K562 (cell line): ENCODE measurements around the gene LRP1.

Experiments used
- KLF6 ChIP-seq: fragments of 250-450 bp; sonication (Bioruptor Pico); IDR thresholded peaks from 2 replicates; pipeline ENCODE4 v1.4.0; 2020; ENCODE audit warnings: mild to moderate bottlenecking, moderate library complexity, borderline replicate concordance
- MEF2D ChIP-seq: conservative IDR thresholded peaks from 2 replicates; pipeline ENCODE4 v1.6.1; 2016; ENCODE audit warnings: low read depth, missing genetic modification characterization, missing compliant biosample characterization
- MNT ChIP-seq, 2 experiments: fragments of 450-650 bp; conservative IDR thresholded peaks; 2 replicates each; pipeline ENCODE4 v1.6.1; 2017; ENCODE audit warnings: mild to moderate bottlenecking in 2 of 2, moderate library complexity in 2 of 2
- MYC ChIP-seq, 2 experiments: fragments of 250-450 bp in 1 of 2; sonication (Bioruptor Pico) in 1 of 2; IDR thresholded peaks; 2 replicates each; pipeline versions ENCODE4 v1.5.1 to v1.6.1; 2012 to 2021; ENCODE audit warnings: low read depth in 2 of 2, borderline replicate concordance in 1 of 2, improper control_type of control experiment in 1 of 2, low read length in 1 of 2, mild to moderate bottlenecking in 1 of 2, moderate library complexity in 1 of 2
- ZBTB26 ChIP-seq: fragments of 450-650 bp; formaldehyde crosslinking; IDR thresholded peaks from 2 replicates; pipeline ENCODE4 v1.4.0; 2022; ENCODE audit warnings: missing genetic modification characterization
- TF ChIP-seq, protein P1 (sequence below): sonication (generic); formaldehyde crosslinking; IDR thresholded peaks from 2 replicates; pipeline ENCODE4 v1.8.0; 2023; ENCODE audit warnings: mild to moderate bottlenecking, missing genetic modification reagents

DNA sequence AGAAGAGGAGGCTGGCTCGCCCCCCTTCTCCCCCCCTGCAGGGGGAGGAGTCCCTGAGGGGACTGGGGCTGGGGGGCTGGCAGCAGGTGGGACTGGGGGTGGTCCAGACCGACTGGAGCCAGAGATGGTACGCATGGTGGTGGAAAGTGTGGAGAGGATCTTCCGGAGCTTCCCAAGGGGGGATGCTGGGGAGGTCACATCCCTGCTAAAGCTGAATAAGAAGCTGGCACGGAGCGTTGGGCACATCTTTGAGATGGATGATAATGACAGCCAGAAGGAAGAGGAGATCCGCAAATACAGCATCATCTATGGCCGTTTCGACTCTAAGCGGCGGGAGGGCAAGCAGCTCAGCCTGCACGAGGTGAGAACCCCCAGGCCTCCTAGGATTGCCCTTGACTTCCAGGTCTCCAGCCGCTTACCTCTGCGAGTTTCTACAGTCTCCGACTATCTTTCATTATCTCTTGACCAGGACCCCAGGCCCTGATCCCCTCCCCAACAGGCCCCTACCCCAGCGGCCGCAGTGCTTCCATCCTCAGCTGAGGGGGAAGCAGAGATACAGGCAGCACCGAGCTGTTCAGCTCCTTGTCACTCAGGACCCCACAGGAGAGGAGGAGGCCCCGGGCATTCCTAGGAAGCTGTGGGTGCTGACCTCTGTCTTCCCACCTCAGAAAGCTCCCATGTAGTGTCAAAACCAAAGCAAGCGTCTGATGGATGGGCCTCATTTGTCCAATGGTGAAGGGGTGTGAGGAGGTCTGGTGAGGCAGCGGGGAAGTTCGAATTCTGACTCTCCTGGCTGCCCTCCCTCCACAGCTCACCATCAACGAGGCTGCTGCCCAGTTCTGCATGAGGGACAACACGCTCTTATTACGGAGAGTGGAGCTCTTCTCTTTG lies 36.4 kb upstream of the LRP1 start:
- TF ChIP-seq KLF6 (CRISPR knock-in tag) (no peak), MEF2D (tag) (no peak), MYC (IDR thresholded peaks at IDR 0.05; ENCODE audit: low read depth, low read length) (no peak), MYC (CRISPR knock-in tag; IDR thresholded peaks at IDR 0.05; ENCODE audit: borderline replicate concordance, low read depth) (no peak), MNT (conservative IDR thresholded peaks at IDR 0.05) (no peak), ZBTB26 (CRISPR knock-in tag) (no peak)
- TF ChIP-seq, protein P1, sequence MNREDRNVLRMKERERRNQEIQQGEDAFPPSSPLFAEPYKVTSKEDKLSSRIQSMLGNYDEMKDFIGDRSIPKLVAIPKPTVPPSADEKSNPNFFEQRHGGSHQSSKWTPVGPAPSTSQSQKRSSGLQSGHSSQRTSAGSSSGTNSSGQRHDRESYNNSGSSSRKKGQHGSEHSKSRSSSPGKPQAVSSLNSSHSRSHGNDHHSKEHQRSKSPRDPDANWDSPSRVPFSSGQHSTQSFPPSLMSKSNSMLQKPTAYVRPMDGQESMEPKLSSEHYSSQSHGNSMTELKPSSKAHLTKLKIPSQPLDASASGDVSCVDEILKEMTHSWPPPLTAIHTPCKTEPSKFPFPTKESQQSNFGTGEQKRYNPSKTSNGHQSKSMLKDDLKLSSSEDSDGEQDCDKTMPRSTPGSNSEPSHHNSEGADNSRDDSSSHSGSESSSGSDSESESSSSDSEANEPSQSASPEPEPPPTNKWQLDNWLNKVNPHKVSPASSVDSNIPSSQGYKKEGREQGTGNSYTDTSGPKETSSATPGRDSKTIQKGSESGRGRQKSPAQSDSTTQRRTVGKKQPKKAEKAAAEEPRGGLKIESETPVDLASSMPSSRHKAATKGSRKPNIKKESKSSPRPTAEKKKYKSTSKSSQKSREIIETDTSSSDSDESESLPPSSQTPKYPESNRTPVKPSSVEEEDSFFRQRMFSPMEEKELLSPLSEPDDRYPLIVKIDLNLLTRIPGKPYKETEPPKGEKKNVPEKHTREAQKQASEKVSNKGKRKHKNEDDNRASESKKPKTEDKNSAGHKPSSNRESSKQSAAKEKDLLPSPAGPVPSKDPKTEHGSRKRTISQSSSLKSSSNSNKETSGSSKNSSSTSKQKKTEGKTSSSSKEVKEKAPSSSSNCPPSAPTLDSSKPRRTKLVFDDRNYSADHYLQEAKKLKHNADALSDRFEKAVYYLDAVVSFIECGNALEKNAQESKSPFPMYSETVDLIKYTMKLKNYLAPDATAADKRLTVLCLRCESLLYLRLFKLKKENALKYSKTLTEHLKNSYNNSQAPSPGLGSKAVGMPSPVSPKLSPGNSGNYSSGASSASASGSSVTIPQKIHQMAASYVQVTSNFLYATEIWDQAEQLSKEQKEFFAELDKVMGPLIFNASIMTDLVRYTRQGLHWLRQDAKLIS (CRISPR knock-in tag) = no peak
